Sigmoid colon (tissue), 4 donors: ENCODE measurements around the gene SPINDOC.

Source experiments
- POLR2A ChIP-seq, 2 donors: fragments of 450-650 bp; IDR thresholded peaks; one replicate each; pipeline ENCODE4 v1.6.1; 2016; ENCODE audit warnings: antibody characterized with exemption in 2 of 2, mild to moderate bottlenecking in 2 of 2, moderate library complexity in 2 of 2
- POLR2AphosphoS5 ChIP-seq, 4 donors: sonication (generic); formaldehyde crosslinking; IDR thresholded peaks; one replicate each; pipeline ENCODE4 v1.6.1; 2017; ENCODE audit warnings: antibody characterized with exemption in 4 of 4
- TF ChIP-seq, protein P1 (sequence below), 4 experiments: fragments of 450-650 bp in 3 of 4; fragments of 200-600 bp in 1 of 4; IDR thresholded peaks; one replicate each; pipeline ENCODE4 v1.5.1; 2016 to 2019; ENCODE audit warnings: antibody characterized with exemption in 4 of 4, mild to moderate bottlenecking in 3 of 4, moderate library complexity in 2 of 4

- TF ChIP-seq POLR2A (IDR thresholded peaks at IDR 0.05) (no peak), POLR2AphosphoS5 (IDR thresholded peaks at IDR 0.05) (no peak)
- TF ChIP-seq, protein P1, sequence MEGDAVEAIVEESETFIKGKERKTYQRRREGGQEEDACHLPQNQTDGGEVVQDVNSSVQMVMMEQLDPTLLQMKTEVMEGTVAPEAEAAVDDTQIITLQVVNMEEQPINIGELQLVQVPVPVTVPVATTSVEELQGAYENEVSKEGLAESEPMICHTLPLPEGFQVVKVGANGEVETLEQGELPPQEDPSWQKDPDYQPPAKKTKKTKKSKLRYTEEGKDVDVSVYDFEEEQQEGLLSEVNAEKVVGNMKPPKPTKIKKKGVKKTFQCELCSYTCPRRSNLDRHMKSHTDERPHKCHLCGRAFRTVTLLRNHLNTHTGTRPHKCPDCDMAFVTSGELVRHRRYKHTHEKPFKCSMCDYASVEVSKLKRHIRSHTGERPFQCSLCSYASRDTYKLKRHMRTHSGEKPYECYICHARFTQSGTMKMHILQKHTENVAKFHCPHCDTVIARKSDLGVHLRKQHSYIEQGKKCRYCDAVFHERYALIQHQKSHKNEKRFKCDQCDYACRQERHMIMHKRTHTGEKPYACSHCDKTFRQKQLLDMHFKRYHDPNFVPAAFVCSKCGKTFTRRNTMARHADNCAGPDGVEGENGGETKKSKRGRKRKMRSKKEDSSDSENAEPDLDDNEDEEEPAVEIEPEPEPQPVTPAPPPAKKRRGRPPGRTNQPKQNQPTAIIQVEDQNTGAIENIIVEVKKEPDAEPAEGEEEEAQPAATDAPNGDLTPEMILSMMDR (IDR thresholded peaks at IDR 0.05), result no peak
Observed at GRCh38 chr11:63775191-63775590, 38.1 kb upstream of the SPINDOC start.
